C1 segment of cervical spinal cord (tissue), 14 donors: Measurements from ENCODE around the gene GPC6.

Experiments used
- DNase-seq, 14 donors: peaks; one replicate each; lab custom pipeline; 2025; lab: John Stamatoyannopoulos, UW

Gene GPC6

DNA sequence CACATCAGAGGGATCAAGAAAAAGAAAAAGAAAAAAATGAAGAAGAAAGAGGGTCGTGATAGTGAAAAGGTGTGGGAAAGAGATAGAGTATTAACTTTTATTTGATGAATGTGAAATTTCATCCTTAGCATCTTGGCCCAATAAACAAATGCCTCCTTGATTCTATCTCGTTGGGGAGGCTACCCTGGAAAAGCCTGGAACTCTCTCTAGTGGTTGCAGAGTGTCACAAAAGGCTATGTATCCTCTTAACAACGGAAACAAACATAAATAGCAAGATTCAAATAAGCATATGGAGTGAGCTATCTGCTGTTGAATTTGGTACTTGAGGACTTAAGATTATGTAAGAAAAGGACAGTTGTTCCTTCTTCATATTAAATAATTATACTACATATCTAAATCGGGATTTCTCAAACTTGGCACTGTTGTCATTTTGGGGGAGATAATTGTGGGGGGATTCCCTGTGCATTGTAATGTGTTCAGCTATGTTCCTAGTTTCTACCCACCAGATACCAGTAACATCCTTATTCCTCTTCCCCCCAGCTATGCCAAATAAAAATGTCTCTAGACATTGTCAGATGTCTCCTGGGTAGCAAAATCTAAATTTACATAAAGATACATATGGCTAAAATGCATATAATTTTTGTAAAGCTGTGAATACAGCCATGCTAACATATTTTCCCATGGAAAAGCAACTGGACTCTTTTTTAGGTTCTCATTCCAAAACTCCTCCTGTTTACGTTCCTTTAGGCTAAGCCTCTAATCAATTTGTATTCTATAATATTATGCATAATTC is 695.7 kb downstream of the GPC6 start:
- no peak for DNase-seq

DNA sequence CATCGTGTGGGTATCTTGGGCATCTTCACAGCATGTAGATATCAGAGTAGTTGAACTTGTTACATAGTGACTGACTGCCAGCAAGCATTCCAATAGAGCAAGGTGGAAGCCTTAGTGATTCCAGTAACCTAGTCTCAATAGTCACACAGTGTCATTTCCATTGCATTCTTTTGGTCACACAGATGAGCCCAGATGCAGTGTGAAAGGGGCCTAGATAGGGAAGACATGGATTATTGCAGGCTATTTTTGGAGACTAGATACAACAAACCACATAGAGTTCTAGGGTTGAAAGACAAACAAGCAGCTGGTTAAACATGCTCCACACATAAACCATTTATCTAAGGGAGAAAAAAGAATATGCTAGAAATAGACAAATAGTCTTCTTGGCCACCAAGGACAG is 699.4 kb downstream of the GPC6 start:
- DNase-seq, result no peak

DNA sequence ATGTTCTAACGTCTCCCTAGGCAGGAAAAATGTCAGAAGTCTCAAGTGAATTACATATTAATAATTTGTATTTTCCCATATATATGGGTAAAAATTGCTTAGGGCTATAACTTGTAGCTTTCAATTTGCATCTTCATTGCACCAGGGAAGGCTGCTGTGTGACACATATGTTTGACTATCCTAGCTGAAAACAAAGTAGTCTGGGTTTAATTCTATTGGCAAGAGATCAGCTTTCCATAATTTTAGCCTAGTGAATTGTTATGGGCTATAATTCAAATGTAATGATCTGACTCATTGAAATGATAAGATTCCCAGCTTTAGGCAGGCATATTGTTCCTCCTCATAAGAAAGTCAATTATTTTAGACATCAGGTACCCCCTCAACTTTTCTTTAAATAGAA is 699.8 kb downstream of the GPC6 start:
- DNase-seq, result no peak

DNA sequence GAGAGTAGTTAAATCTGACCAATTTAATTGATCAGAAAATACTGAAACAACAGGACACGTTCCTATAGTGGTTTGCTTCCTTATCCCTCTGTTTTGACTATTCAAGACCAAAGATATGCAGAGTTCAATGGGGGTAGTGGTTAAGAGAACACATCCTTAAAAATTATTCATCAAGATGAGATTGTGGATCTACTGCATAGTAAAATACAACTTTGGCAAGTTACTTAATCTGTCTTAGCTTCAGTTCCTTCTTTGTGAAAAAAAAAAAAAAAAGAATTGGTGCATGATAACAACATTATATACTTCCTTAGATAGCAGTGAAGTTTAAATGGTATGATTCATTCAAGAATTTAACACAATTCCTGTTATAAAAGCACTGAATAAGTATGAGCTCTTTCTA is 700.8 kb downstream of the GPC6 start:
- DNase-seq, result no peak

DNA sequence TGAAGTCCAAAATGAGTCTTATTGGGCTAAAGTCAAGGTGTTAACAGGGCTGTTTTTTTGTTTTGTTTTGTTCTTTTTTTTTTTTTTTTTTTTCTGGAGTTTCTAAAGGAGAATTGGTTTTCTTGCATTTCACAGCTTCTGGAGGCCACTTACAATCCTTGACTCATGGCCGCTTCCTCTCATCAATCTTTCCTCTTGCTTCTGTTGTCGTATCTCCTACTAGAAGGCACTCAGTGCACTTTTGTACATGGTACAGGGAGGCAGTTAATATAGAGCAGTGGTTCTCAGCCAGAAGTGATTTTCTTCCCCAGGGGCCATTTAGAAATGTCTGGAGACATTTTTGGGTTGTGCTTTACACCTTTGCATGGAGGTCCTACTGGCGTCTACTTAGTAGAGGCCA is 706.3 kb downstream of the GPC6 start:
- no peak for DNase-seq

DNA sequence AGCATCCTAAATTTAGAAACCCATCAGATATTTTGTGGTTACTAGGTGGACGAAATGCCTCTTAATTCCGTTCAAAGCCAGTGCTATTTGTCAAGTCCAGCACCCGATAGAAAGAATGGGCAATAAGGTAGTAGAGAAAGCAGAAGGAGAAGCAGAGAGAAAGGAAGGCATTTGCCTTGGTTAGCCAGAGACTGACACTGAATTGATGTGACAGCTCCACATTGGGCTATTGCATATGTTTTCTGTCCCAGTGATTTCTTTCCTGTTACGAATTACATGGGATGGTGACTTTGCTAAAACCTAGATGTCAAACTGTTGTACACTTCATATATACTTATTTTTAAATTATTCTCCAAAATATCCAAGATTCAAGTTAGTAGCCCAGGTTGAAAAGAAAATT is 710.3 kb downstream of the GPC6 start:
- no peak for DNase-seq

DNA sequence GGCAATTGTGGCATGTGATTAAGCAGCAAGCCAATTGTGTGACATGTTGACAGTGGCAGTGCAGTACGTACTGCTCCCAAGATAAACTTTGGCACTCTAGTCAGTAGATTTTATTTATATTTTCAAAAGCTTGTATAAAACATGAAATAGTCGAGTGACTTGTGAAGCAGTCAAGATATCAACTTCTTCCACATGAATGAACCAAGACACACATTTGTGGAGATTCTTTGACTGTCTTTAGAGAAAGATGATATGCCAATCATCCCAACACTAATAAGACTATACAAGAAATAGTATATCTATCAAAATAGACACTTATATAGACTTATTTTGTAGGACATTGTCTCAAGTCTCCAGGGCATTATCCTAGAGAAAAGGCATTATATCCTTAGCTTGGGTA is 714.8 kb downstream of the GPC6 start:
- DNase-seq, result no peak

DNA sequence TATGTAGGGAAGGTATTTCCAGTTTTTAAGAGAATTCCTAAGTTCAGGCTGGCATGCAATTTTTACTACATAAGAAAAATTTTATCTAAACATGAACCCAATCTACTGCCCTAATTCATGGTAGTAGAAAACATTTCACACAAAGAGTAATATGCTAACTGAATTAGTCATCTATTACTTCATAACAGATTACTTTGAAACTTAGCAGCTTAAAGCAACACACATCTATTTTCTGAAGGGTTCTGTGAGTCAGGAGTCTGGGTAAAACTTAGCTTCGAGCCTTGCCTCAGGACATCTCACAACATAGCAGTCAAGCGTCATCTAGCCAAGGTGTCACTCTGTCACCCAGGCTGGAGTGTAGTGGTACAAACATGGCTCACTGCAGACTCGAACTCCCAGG is 715.4 kb downstream of the GPC6 start:
- DNase-seq, result no peak

DNA sequence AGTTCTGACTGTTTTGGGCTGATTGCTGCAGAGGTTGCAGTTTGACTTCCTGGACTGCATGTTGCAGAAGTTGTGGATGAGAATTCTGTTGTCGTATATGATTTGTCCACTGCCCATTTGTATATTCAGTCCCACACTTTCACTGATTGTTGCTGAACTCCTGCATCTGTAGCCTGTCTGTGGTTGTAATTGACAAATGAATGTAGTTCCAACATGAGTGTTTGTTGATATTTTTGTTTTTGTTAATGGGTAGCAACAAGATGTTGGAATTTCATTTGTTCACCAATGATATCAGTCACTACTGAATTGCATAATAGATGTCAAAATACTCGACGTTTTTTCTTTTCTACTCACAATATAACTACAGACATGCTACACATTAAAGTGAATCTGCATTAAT is 719.0 kb downstream of the GPC6 start:
- no peak for DNase-seq

DNA sequence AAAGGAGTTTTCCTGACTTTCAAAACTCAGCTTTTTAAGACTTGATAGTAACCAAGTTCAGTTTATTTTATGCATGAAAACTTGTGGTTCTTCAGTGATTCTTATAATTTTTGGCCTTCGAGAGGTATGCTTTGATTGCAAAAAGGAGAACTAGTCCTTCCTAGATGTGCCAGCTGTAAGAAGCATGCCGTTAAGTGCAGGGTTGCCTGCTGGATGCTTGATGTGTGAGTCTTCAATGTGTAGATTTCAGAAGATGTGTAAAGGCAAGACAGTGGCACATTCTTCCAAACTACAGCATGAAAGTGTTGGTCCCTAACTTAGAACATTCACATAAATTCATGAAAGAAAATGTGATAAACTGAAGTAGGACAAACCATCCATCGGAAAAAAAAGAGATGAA is 720.4 kb downstream of the GPC6 start:
- DNase-seq, result no peak

DNA sequence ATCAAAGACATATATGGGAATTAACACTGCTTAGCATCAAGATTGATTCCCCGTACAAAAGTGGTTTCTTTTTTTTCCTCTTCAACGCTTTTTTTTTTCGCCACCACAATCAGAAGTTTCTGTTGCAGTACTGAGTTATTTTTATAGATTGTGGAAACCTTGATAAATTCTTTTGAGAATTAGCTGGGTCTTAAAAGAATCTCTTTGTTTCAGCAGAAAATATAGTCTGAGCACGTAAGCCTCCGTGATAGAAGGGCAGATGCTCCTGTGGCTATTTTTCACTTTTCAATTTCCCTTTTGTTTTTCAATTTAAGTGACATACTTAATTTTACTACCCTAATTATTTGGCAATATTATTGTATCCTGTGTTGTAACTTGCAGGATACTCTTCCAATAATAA is 721.0 kb downstream of the GPC6 start:
- DNase-seq, result no peak

DNA sequence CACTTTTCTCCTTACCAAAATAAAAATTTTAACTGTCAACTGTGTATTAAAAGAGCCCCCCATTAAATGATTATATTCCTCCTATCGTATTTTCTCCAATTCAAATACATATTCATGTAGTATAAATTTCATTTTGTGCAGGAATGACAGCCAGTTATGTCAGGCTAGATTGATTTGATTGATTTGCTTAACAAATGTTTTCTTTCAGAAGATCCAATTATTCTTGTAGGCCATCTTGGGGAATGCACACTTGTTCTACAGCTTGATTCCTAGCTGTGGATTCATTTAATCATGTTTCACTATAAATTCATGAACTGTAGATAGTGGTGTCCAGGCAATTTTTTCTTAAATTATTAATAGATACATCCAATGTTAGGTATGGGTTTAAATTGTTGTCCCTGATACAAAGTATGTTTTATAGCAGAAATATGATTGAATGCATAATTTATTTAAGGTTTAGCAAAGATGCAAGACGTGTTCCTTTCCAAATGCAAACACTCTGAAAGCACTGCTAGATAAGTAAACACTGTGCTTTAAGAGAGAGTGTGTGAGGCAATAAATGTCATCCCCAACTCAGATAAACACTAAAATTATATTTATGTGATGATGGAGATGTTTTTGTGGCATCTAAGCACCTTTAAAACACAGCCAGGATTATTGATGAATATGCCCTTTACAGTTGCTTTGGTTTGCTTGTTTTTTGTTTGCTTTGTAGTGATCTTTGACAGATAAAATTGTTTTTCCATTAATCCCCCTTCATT is 721.7 kb downstream of the GPC6 start:
- no peak for DNase-seq

DNA sequence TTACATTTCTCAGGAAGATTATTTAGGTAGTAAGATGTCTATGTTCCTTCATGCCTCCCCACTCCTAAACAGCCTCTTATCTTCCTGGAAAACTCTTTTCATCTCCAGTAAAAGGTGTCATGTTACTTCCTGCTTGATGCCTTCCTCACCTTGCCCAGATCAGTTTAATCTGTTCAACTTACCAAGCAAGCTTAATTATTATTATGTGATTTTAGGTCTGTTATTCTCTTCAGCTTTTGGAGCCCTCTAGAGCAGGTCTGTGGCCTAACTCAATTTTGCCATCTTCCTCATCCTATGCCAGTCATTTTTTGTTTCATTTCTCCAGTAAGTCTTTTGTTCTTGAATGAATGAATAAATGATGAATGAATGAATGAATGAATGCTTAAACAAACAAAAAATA is 724.5 kb downstream of the GPC6 start:
- no peak for DNase-seq

DNA sequence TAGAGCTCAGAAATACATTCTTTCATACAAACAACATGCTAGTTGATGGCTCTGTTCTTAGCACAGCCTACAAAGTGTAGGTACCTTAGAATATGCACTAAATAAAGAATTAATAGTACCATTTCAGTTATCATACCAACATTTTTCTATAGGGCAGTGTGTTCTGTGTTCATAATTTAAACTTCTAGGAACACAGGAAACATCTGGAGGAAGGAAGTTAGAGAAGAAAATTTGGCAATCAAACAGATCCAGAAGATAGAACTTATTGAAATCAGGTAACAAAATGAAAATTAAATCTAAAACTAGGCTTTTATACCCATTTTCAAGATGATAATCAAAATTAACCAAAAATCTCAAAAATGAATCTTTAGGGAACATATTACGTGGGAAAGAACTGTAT is 725.3 kb downstream of the GPC6 start:
- DNase-seq, result no peak

DNA sequence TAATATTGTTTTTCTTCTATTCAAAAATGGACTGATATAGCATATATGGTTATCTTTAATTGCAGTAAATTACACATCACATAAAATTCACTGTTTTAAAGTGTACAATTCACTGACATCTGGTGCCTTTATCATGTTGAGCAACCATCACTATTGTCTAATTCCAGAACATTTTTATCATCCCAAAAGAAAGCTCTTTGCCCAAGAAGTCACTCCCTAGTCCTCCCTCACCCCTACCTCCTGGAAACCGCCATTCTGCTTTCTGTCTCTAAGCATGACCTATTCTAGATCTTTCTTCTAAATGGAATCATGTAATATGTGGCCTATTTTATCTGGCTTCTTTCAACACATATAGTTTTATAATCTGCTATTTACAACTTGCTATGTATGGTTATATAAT is 727.2 kb downstream of the GPC6 start:
- no peak for DNase-seq

DNA sequence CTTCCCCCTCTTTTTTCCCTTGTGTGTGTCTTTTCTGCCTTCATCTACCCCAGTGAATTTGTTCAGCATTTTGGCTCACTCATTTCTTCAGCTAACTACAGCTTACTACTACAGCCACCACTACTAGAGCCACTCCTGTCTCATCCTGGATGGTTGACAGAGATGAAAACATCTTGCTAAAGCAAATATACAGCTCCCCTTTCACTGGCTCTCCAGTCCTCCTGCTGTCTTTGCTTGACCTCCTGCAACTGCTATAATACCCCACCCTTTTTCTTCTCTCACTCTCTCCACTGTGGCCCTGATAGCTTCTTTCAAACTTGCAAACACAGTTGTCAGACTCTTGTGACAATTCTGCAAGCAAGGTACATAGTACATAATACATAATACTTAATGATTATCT is 729.3 kb downstream of the GPC6 start:
- DNase-seq, result no peak

DNA sequence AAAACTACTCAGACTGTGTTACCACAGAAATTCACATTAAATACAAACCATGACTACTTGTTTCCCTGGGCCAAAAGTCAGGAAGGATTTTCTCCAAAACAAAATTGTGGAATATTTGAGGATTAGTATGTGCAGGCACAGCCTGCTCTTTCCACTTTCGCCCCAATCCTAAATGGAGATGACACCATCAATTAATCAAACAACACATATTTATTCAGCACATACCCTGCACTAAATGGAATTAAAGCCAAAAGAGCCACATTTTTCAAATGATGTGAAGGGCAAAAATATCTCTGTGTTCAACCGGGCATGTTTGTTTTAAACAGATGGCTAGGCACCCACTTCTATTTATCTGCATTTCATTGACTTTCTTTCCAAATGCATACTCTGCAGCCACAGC is 729.8 kb downstream of the GPC6 start:
- DNase-seq, result no peak

DNA sequence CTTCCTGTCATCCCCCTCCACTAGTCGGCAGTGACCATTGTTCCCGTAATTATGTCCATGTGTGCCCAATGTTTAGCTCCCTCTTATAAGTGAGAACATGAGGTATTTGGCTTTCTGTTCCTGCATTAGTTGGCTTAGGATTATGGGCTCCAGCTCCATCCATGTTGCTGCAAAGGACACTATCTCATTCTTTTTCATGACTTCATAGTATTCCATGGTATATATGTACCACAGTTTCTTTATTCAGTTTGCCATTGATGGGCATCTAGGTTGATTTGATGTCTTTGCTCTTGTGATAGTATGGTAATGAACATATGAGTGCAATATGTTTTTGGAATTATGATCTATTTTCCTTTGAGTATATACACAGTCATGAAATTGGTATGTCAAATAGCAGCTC is 730.8 kb downstream of the GPC6 start:
- DNase-seq, result no peak

DNA sequence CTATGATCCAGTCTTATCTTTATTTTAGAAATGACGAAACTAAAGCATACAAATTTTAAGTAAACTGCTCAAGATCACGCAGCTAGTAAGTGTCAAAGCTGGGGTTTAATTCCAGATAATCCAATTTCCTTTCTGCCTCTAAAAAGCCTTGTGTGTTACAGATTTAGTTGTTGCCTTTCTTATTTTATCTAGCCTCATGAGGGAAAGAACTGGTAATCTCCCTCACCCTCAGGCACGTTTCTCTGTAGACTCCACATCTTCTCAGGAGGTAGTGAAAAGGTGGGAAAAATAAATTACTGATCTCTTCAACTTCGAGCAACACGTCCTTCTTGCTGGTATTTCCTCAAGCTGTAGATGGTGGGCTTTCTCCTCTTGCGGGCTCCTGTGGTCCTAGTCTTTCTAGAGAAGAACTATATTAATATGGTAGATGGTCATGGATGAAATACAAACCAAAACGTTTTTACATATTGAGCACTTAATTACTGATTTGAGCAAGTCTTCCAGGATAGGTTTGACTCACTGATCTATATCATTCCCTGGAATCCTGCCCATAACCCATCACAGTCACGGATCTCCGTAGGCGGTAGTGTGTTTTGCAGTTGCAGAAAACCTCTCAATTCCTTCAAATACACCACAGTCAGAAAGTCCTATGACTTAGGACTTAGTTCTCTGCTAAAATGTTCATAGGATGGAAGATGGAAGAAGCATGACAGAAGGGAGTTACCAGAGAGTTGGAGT is 733.4 kb downstream of the GPC6 start:
- no peak for DNase-seq

DNA sequence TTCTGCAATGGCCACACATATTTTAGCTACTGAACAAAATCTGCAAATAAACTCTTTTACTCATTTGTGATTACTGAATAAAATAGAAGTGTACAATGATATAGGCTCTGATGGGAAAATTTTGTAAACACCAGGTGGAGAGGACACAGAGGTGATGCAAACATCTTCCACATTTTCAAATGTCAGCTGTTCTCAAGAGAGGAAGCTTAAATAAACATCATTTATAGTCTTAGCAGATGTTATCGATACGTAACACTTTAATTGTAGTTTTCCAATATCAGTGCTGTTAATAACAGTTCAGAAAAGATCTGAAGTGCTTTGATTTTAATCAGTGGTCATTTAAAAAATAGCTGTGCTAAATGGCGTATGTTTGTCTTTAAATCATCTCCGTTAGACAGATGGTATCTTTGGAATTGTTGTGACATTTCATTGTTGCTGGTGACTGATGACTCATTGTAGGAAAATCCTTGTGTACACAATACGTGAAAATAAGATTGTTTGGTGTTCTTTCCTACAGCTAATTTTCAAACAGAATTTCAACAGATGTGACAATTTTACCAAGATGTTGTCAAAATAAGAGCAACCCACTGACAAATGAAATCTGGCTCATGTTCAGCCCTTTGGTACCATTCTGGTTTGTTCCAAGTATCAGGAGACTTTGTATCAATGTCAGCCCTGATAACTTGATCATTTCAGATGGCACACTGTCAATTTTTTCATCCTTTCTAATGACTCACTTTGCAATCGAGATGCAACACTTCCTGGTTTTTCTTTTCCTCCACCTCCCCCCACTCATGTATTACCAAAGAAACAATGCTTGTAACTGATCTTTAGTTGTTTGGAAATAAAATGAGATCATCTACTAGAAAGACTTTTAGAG is 736.9 kb downstream of the GPC6 start:
- DNase-seq, result no peak

DNA sequence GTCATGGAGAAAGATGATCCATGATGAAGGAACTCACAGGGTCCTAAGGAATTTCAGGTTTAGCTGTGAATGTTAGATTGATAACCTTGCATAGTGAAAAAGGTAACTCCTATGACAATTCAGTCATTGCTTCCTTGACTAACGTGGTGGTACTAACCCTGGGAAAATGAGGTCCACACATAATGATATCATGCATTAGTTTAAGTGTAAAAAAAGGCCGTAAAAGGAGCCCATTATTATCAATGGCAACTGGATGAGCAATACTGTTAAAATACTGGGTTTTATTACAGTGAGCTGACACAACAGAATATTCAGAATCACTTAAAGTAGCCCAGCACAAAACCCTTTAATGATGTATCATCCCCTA is 737.5 kb downstream of the GPC6 start:
- no peak for DNase-seq

DNA sequence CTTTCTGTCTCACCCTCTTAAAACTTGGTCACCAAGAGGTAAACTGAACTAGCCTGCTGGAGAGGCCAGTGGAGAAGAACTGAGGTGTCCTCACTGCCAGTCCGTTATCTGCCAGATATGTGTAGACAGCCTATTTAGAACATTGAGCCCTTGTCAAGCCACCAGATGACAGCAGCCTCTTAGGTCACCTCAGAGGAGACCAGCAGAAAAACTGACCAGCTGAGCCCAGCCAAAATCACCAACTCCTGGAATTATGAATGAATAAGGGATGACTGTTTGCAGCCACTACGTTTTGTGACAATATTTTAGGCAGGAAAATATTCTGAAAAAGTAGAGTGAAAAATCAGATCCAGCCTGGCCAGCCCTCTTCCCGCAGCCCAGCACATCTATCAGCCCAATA is 739.0 kb downstream of the GPC6 start:
- DNase-seq, result no peak
